Fibroblast of skin of scalp (primary cell): ENCODE measurements around the gene WBP1L.
"Not testable (repeated sequence)": the region's sequence is repeated elsewhere in the genome, so short reads cannot be mapped to it uniquely, and the experiment has no call there.

Source experiments
- DNase-seq: peaks from one replicate; pipeline ENCODE4 v3.0.0-alpha.2; 2013

Gene WBP1L

GRCh38 chr10:102723989-102724388 is 19.8 kb upstream of the WBP1L start:
- no peak for DNase-seq

GRCh38 chr10:102726274-102726673 is 17.5 kb upstream of the WBP1L start:
- no peak for DNase-seq

GRCh38 chr10:102727037-102727818 is 16.5 kb upstream of the WBP1L start:
- DNase-seq: no peak

GRCh38 chr10:102729029-102730026 is 14.4 kb upstream of the WBP1L start:
- DNase-seq: peak; percentile 74

GRCh38 chr10:102731222-102731800 is 12.4 kb upstream of the WBP1L start:
- no peak for DNase-seq

GRCh38 chr10:102732661-102733060 is 11.1 kb upstream of the WBP1L start:
- no peak for DNase-seq

GRCh38 chr10:102735065-102735562 is 8.6 kb upstream of the WBP1L start:
- no peak for DNase-seq

GRCh38 chr10:102738692-102739121 is 5.0 kb upstream of the WBP1L start:
- no peak for DNase-seq

- no peak for DNase-seq
Measured at GRCh38 chr10:102740229-102740628, 3.5 kb upstream of the WBP1L start.

GRCh38 chr10:102741726-102742237 is 2.0 kb upstream of the WBP1L start:
- DNase-seq: no peak

- DNase-seq: not testable (repeated sequence)
Measured at GRCh38 chr10:102742313-102742712, 1.4 kb upstream of the WBP1L start.

GRCh38 chr10:102743078-102743587 is 615 bp upstream of the WBP1L start:
- DNase-seq: no peak

GRCh38 chr10:102744374-102745051 is 765 bp downstream of the WBP1L start:
- DNase-seq: no peak

GRCh38 chr10:102745157-102745556 is 1.4 kb downstream of the WBP1L start:
- DNase-seq: no peak

GRCh38 chr10:102752266-102752930 is 8.7 kb downstream of the WBP1L start:
- DNase-seq: peak; percentile 73

GRCh38 chr10:102752934-102753664 is 9.4 kb downstream of the WBP1L start:
- DNase-seq: peak; percentile 87

GRCh38 chr10:102753718-102754117 is 10.0 kb downstream of the WBP1L start:
- peak; percentile 28 for DNase-seq

- DNase-seq: no peak
Measured at GRCh38 chr10:102757323-102757722, 13.6 kb downstream of the WBP1L start.

GRCh38 chr10:102758240-102758932 is 14.6 kb downstream of the WBP1L start:
- DNase-seq: no peak

GRCh38 chr10:102758933-102759262 is 15.2 kb downstream of the WBP1L start:
- not testable (repeated sequence) for DNase-seq
